ENCODE data around the gene CCDC124.
"Not testable (repeated sequence)": the region's sequence is repeated elsewhere in the genome, so short reads cannot be mapped to it uniquely, and the experiment has no call there.

CCDC124 gene

GRCh38 chr19:17957149-17957849, 24.5 kb downstream of the CCDC124 start:
- DNase-seq, result no peak

- no peak for DNase-seq
These were observed 25.1 kb downstream of the CCDC124 start for GRCh38 chr19:17957885-17958284.

GRCh38 chr19:17963936-17964691, 31.3 kb downstream of the CCDC124 start:
- no peak for DNase-seq

- DNase-seq, result no peak
These were observed 32.7 kb downstream of the CCDC124 start for GRCh38 chr19:17965370-17966128.

- no peak for DNase-seq
These were observed 33.3 kb downstream of the CCDC124 start for GRCh38 chr19:17966129-17966483.

GRCh38 chr19:17966550-17967256, 33.9 kb downstream of the CCDC124 start, which contains the start of gene KCNN1:
Gene KCNN1 (plus strand): TSS chr19:17967107. CDS start chr19:17973889, 6,782 bp downstream.
- peak; percentile 3 for DNase-seq

GRCh38 chr19:17967257-17968051, 34.6 kb downstream of the CCDC124 start:
- DNase-seq, result peak; percentile 48

- no peak for DNase-seq
These were observed 35.5 kb downstream of the CCDC124 start for GRCh38 chr19:17968362-17968761.

- DNase-seq, result no peak
These were observed 36.4 kb downstream of the CCDC124 start for GRCh38 chr19:17969096-17969792.

- DNase-seq, result no peak
These were observed 39.4 kb downstream of the CCDC124 start for GRCh38 chr19:17972230-17972629.

- no peak for DNase-seq
These were observed 40.9 kb downstream of the CCDC124 start for GRCh38 chr19:17973759-17974158.

GRCh38 chr19:17974551-17974950, 41.7 kb downstream of the CCDC124 start:
- DNase-seq, result no peak

GRCh38 chr19:17975032-17975431, 42.2 kb downstream of the CCDC124 start:
- no peak for DNase-seq

- DNase-seq, result no peak
These were observed 44.2 kb downstream of the CCDC124 start for GRCh38 chr19:17977021-17977420.

GRCh38 chr19:17977488-17977887, 44.7 kb downstream of the CCDC124 start:
- DNase-seq, result no peak

- DNase-seq, result no peak
These were observed 48.8 kb downstream of the CCDC124 start for GRCh38 chr19:17981611-17982010.

- no peak for DNase-seq
These were observed 49.6 kb downstream of the CCDC124 start for GRCh38 chr19:17982430-17982829.

- no peak for DNase-seq
These were observed 52.4 kb downstream of the CCDC124 start for GRCh38 chr19:17985037-17985818.

GRCh38 chr19:17986569-17986968, 53.8 kb downstream of the CCDC124 start:
- not testable (repeated sequence) for DNase-seq

GRCh38 chr19:17988161-17988560, 55.3 kb downstream of the CCDC124 start:
- DNase-seq, result no peak

Measured in NCI-H1436 (cell line).